HG02938 (cell line): ENCODE data around the gene PALD1.

Experiments used
- ATAC-seq: cut with Tn5 transposase; IDR thresholded peaks from one replicate; pipeline ENCODE4 v1.9.1; 2021; ENCODE audit warnings: mild to moderate bottlenecking, moderate library complexity; ENCODE audit not compliant: unreplicated experiment

The PALD1 gene

DNA sequence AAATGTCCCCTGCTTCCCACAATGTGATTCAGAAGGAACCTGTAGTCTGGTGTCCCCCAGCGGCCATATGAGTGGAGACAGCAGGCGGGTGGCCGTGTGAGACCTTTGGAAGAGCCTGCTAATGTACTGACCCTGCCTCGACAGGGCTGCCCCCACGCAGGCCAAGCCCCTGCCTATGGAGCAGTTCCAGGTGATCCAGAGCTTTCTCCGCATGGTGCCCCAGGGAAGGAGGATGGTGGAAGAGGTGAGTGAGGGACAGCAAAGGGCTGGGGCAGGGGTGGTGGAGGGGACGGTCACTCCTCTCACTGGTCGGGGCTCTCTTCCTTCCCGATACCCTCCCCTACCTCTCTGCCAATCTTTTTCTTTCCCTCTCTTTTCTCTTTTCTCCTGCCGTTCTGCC, 55.7 kb downstream of the PALD1 start:
- ATAC-seq: no peak

DNA sequence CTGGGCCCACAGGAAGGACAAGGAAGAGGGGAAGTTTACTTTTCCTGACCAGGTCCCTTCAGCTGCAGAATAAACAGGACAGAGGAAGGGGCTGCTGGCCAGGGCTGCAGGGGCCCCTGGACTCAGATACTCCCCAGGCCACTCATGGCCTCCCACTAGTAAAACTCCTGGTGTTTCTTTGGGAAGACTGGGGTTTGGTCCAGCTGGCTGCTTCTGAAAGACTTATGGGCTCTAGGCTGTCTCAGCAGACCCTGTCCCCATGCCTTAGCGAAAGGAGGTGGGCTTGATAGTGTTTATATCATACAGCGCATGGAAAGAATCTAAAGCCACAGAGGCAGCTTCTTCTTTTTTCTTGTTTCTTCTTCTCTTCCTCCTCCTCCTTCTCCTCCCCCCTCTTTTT, 56.4 kb downstream of the PALD1 start:
- no peak for ATAC-seq

DNA sequence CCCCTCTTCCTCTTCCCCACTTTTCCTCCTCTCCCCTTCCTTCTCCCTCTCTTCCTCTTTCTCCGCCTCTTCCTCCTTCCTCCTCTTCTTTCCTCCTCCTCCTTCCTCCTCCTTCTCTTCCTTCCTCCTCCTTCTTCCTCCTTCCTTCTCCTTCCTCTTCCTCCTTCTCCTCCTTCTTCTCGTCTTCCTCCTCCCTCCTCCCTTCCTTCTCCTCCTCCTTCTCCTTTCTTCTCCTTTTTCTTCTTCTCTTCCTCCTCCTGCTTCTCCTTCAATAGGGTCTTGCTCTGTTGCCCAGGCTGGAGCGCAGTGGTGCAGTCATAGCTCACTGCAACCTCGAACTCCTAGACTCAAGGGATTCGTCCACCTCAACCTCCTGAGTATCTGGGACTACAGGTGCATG, 56.9 kb downstream of the PALD1 start:
- no peak for ATAC-seq

DNA sequence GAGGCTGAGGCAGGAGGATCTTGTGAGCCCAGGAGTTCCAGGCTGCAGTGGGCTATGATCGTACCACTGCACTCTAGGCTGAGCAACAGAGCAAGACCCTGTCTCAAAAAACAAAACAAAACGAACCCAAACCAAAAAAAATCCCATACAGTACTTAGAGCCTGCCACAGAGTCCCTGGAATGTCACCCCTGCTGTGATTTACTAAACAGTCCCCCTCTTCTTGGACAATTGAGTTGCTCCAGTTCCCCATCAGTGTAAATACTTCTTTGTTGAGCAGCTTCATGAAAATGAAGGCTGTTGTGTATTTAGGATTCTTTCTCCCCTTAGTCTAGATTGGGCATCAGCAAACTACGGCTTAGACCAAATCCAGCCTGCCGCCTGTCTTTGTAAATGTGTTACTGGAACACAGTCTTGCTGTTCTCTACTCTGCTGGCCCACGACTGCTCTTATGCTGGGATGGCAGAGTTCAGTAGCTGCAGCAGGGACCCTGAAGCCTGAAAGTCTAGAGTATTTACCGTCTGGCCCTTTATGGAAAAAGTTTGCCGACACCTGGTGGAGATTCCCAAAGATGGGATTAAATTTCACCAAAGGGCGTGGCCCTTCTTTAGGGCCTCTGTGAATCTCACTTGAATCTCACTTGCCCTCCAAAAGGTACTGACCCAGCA, 57.8 kb downstream of the PALD1 start:
- no peak for ATAC-seq

DNA sequence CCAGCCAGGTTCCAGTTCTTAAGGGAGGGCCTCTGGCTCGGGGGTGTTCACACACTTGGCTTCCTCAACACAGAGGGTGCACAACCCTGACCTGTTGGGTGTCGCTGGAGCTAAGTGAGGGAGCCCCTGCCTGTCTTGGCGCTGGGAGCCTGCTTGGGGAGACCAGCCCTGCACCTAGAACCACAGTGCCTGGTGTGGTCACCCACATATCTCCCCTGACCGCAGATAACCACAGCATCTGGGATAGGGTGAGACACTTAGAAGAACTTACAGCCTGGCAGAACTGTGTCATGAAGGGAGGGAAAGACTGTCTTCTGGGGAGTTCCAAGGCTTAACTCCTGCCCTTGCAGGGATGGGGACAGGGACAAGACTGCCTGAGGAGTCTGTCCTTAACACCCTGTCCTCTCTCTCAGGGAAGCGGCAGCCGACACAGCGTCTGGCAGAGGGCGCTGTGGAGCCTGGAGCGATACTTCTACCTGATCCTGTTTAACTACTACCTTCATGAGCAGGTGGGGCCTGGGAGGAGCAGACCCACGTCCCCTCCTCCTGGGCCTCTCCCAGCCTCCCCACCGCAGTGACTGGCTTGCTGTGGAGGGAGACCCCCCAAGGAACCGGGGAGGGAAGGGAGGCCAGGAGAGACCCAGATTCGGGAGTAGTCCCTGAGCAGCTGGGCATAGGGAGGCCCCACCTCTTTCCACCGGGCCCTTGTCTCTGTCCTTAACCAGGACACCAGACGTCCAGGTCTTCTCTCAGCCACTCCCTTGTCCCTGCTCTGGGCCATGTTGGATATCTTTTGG, 59.0 kb downstream of the PALD1 start:
- no peak for ATAC-seq

DNA sequence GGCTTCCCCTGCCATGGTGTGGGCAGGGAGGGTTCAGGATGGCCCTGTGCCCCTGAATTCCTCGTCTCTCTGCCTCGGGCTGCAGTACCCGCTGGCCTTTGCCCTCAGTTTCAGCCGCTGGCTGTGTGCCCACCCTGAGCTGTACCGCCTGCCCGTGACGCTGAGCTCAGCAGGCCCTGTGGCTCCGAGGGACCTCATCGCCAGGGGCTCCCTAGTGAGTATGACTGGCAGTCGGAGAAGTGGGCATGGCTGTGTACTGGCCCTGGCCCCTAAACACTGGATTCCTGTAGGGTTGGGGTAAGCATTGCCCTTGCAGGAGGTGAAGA, 59.6 kb downstream of the PALD1 start:
- no peak for ATAC-seq

DNA sequence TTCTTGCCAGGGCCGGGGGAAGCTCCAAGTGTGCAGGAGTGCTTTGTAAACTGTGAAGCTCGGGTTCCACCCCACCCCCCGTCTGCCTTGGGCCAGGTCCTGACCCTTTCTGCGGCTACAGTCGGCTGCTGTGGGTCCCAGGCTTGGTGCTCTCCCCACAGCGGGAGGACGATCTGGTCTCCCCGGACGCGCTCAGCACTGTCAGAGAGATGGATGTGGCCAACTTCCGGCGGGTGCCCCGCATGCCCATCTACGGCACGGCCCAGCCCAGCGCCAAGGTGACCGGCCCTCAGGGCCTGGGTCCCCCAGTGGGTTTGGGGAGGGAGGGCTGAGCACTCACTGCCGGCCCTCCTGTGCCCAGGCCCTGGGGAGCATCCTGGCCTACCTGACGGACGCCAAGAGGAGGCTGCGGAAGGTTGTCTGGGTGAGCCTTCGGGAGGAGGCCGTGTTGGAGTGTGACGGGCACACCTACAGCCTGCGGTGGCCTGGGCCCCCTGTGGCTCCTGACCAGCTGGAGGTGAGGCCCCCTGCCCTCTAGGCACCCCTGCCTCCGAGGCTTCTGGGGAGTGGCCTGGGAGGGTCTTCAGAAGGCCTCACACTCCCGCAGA, 60.3 kb downstream of the PALD1 start:
- no peak for ATAC-seq

DNA sequence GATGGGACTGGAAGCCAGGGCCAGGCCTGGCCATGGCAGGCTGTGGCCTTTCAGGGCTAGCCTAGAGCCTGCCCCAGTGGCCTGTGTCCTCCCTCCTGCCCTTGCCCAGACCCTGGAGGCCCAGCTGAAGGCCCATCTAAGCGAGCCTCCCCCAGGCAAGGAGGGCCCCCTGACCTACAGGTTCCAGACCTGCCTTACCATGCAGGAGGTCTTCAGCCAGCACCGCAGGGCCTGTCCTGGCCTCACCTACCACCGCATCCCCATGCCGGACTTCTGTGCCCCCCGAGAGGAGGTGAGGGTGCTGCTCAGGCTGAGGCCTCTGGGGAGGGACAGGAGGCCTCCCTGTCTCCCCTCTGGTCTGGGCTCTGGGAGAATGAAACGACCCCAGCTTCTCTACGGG, 60.9 kb downstream of the PALD1 start:
- no peak for ATAC-seq

DNA sequence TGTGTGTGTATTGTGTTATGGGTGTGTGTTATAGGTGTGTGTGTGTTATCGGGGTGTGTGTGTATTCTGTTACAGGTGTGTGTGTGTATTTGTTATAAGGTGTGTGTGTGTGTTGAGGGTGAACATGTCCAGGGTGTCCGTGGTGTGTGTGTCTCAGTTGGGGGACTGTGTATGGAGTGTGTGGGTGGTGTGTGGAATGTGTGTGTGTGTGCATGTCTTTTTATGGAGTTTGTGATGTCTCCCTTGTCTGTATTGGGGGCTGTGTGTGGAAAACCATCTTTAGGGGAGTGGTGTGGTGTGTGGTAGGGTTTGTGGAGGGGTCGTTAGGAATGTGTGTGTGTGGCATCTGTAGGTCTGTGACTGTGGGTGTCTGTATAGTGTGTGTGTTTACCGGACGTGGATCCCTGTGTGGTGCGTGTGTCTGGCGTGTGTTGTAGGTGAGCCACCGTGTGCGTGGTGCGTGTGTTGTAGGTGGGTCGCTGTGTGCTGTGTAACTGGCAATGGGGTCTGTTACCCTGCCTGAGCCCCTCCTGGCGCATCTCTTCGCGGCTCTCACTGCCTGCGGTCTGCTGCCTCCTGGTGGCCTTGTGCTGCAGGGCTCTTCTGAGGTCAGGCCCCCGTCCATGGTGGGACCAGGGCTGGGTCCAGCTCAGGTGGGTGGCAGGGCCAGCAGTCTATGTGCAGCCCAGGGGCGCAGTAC, 61.7 kb downstream of the PALD1 start:
- ATAC-seq: no peak

DNA sequence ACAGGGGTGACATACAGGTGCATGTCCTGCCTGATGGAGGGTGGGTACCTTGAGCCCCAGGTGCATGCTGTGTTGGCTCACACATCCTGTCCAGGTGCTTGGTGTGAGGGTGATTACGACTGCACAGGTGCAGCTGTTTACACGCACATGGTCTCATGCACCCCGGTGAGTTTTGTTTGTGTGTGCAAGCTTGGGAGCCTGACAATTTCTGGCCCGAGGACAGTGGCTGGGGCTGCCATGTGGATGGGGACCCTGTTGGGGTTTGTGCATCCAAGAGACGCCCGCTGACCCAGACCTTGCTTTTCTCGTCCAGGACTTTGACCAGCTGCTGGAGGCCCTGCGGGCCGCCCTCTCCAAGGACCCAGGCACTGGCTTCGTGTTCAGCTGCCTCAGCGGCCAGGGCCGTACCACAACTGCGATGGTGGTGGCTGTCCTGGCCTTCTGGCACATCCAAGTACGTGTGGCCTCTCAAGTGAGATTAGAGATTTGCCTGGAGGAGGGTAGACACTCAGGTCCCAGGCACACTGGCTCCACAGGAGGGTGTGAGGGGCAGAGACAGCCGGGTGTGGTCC, 62.3 kb downstream of the PALD1 start:
- no peak for ATAC-seq

DNA sequence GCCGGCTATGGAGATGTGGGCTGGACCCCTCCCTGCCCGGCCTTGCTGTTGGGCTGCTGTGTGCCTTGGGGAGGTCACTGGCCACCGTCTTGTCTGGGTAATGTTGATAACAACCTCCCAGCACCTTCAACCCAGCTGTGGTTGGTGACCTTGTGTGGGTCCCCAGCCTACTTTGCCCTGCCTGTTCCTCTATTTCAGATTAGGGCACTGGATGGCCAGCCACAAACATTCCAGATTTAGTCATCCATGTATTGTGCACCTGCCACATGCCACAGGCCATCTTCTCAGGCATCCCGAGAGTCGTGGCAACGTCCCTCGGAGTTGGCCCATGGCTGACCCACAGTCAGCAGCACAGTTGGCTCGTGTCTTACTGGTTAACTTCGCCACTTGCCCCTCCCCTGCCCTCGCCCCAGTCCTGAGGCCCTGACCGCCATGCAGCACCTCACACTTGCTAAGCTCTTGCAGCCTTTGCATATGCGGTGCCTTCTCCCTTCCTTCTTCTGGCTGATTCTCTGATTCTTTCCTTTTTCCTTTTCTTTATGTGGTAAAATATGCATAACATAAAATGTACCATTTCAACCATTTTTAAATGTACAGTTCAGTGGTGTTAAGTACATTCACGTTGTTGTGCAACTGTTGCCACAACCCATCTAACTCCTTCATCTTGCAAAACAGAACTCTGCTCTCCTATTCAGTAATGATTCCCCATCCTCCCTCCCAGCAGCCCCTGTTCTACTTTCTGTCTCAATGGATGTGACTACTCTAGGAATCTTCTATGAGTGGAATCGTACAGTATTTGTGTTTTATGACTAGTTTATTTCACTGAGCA, 63.4 kb downstream of the PALD1 start:
- no peak for ATAC-seq

DNA sequence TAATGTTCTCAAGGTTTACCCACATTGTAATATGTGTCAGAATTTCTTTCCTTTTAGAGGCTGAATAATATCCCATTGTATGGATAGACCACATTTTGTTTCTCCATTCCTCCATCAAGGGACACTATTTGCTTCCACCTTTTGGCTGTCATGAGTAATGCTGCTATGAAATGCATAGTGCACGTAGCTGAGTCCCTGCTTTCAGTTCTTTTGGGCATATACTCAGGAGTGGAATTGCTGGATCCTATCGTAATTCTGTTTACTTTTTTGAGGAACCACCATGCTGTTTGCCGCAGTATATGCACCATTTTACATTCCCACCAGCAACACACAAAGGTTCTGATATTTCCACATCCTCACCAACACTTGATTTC, 64.0 kb downstream of the PALD1 start:
- ATAC-seq: no peak

DNA sequence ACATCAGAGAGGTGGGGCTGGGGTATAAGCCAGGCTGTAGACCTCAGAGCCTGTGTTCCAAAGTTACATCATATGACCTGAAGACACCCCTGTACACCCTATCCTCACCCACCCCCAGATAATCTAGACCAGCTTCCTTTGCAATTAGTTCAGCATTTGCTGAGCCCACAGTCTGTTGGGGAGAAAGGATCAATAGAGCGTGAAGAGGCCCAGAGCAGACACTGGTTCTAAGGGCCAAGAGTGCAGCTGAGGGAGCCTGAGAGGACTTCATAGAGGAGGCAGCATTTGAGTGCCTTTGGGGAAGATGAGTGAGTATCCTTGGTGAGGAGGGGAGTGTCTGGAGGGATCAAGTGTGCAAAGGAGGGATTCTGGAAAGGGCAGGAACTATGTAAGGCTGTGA, 65.3 kb downstream of the PALD1 start:
- no peak for ATAC-seq

DNA sequence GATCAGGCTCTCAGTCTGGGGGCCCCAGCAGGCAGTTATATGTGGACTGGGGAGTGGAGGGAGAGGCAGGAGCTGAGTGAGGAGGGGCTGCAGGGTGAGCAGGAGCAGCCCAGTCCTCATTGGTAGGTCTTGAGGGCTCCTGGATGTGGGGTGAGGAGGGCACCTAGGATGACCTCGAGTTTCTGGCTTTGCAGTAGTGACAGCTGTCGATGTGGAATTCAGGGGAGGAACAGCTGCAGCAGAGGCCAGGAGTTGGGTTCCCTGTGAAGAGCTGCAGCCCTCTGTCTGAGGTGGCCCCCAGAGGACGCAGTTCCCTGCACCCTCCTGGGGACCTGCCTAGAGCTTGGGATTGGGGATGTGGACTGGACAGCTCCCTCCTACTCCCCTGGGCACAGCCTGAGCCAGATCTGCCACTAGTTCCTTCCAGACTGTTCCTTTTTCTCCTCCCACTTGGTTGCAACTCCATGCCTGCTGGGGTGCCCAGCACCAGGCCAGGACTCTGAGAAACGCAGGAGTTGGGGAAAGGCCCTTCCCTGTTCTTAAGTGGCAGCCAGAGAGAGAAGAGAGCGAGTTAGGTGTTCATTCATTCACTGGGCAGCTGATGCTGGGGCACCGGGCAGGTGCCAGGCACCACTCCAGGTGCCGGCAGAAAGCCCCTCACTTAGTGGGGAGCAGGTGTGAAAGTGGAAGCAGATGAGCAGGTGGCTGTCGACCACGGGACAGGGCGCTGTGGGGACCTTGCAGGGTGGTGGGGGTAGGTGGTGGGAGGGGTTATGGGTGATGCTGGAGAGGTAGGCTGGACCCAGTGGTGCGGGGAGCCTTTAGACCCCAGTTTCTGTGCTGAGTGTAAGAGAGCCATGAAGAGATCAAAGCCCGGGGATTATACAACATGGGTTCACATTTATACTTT, 66.1 kb downstream of the PALD1 start:
- no peak for ATAC-seq

DNA sequence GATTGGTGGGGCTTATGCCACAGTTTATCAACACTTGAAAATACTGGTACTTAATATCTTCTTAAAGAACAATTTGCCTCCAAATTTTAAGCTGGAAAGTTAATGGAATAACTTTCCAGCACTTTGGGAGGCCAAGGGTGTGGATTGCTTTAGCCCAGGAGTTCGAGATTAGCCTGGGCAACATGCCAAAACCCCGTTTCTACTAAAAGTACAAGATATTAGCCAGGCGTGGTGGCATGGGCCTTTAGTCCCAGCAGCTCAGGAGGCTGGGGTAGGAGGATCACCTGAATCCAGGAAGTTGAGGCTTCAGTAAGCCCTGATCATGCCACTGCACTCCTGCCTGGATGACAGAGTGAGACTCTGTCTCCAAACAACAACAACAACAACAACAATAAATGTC, 68.0 kb downstream of the PALD1 start:
- ATAC-seq: no peak

DNA sequence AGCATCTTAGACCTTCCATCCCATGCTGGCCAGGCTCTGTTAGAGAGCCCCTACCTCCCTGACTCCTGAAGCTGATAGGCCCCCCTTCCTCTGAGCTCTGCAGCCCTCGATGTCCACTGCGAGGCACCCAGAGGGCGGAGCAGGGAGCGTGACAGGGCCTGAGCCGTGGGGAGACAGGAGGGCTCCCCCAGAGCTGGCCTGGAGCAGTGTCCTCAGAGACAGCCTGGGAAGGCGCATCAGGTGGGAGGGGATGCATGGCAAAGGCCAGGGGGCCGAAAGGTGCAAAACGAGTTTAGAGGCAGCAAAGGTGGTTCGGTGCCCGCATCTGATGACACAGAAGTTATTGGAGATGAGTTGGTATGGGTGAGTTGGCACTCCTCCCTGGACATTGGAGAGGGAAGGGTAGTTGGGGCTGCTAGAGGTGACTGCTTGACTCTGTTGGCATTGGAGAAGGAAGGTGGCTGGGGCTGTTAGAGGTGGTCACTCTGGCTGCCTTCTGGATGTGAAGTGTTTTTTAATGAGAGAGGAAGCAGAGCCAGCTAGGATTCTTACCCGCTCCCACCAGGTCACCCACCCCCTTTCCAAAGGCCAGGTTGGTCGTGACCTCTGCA, 70.9 kb downstream of the PALD1 start:
- no peak for ATAC-seq

DNA sequence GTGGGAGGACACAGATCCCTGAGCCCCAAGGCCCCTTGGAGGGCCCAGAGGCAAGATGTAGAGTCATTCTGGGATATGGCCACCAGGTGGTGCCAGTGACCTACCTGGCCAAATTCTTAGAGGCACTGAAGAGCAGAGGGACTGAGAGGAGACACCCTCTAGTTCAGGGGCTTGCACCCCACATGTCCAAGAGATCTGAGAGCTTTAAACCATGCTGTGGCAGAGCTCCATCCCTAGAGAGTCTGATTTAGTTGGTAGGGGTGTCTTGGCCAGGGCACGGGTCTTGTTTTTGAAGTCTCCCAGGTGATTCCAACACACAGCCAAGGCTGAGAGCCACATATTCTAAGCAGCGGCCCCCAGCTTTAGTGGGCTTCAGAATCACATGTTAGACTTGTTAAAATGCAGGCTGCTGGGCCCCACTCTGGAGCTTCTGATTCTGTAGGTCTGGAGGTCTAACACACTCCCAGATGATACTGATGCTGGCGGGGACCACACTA, 71.4 kb downstream of the PALD1 start:
- no peak for ATAC-seq

DNA sequence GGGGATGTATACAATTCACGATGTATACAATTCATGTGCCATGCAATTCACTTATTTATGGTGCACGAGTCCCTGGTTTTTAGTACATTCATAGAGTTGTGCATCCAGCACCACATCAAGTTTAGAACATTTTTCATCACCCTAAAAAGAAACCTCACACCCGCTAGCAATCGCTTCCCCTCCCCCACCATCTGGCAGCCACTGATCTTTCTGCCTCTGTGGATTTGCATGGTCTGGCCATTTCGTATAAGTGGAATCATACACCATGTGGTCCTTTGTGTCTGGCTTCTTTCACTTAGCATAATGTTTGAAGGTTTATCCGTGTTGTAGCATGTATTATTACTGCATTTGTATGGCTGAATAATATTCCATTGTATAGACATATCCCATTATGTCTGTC, 71.9 kb downstream of the PALD1 start:
- ATAC-seq: no peak

DNA sequence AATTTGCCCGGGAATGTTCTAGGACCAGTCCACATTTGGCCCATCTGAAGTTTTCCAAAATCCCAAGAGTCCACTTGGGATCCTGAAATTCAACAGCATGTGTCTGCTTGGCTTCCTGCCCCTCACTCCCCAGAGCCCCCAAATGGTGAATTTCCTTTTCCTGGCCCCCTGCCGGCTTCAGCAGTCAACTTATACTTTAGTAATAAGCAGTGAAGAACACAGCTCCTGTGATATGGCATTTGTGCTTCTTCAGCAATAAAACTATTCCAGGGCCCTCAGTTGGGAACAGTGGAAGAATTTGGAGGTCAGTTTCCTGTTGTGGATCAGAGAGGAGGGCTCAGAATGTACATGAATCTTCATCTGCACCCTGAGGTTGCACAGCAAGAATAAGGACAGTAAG, 72.9 kb downstream of the PALD1 start:
- ATAC-seq: no peak
